HCT116 (cell line): Measurements from ENCODE around the gene TM9SF1. TPM values are rescaled to one million over a fixed set of nuclear protein-coding genes. Genes with fewer than 3 reads are reported as not detected.
A peak's percentile ranks its signal among the peaks of the same experiment; 100 is the strongest.

ENCODE experiments used
- ATAC-seq: fragments of 200-7000 bp; cut with Tn5 transposase; 2 replicates; pipeline ENCODE4 v1.9.1; 2020; ENCODE audit warnings: mild to moderate bottlenecking, moderate library complexity
- BruUV-seq: library from RNA; stranded (reverse); fragments of 400-500 nt; replicated peaks from 2 replicates; lab custom pipeline; 2021; lab: Mats Ljungman, UMichigan
- CTCF ChIA-PET: fragments of 300-600 bp; sonication (Branson Sonifier 250); formaldehyde crosslinking; loops from one replicate; lab custom pipeline; 2021; ENCODE audit warnings: antibody characterized with exemption; lab: Charles Lee
- POLR2A ChIA-PET: fragments of 300-600, 350-600 bp; sonication (Branson Sonifier 250); formaldehyde crosslinking; loops from one replicate; lab custom pipeline; 2021; ENCODE audit warnings: antibody characterized with exemption; lab: Charles Lee
- RAD21 ChIA-PET, 2 experiments: fragments of 300-600 bp; sonication (Branson Sonifier 250); formaldehyde crosslinking; loops; one replicate each; lab custom pipeline; 2023; ENCODE audit warnings: low total read pairs in 2 of 2; ENCODE audit not compliant: uncharacterized antibody in 2 of 2, unreplicated experiment in 2 of 2, low non-redundant PET in 1 of 2; lab: Charles Lee
- DNase-seq: peaks from one replicate; pipeline ENCODE4 v3.0.0-alpha.2; 2010; ENCODE audit warnings: low read depth, low spot score
- H2AFZ ChIP-seq: fragments of 200-600 bp; shearing (Covaris generic), sonication (generic); 2 replicates; pipeline ENCODE4 v1.6.1; 2017; ENCODE audit warnings: low read depth, mixed run types, mixed read lengths, antibody characterized with exemption, low read length; ENCODE audit not compliant: poor library complexity, severe bottlenecking
- H3K27ac ChIP-seq: 2 replicates; pipeline ENCODE4 v1.5.1; 2012; ENCODE audit warnings: low read depth, low read length
- H3K27me3 ChIP-seq: fragments of 200-600 bp; sonication (generic); 2 replicates; pipeline ENCODE4 v1.6.1; 2016; ENCODE audit warnings: mixed run types, low read length, mixed read lengths; ENCODE audit not compliant: insufficient read depth
- H3K36me3 ChIP-seq, 2 experiments: fragments of 200-500 bp in 1 of 2; fragments of 200-600 bp in 1 of 2; sonication (Bioruptor generic) in 1 of 2; sonication (generic) in 1 of 2; 2 replicates each; pipeline versions ENCODE4 v1.5.1 to v1.6.1; 2014 to 2016; ENCODE audit warnings: low read length in 2 of 2, inconsistent platforms in 1 of 2, mixed read lengths in 1 of 2, mixed run types in 1 of 2; ENCODE audit not compliant: insufficient read depth in 2 of 2, control insufficient read depth in 1 of 2
- H3K4me1 ChIP-seq, 2 experiments: fragments of 200-600 bp in 1 of 2; sonication (generic) in 1 of 2; 2 replicates each; pipeline versions ENCODE4 v1.5.1 to v1.6.1; 2012 to 2017; ENCODE audit warnings: low read length in 2 of 2, inconsistent platforms in 1 of 2, mild to moderate bottlenecking in 1 of 2, mixed read lengths in 1 of 2, mixed run types in 1 of 2, moderate library complexity in 1 of 2; ENCODE audit not compliant: insufficient read depth in 2 of 2, control insufficient read depth in 1 of 2
- H3K4me2 ChIP-seq: fragments of 200-600 bp; sonication (generic); 2 replicates; pipeline ENCODE4 v1.6.1; 2017; ENCODE audit warnings: mixed run types, low read length, mixed read lengths
- H3K4me3 ChIP-seq, 2 experiments: fragments of 200-600 bp in 1 of 2; sonication (generic) in 1 of 2; replicated peaks in 1 of 2; 2 replicates each; pipeline ENCODE4 v1.5.1; 2011 to 2016; ENCODE audit warnings: low read length in 2 of 2, control low read depth in 1 of 2, low read depth in 1 of 2, mild to moderate bottlenecking in 1 of 2, mixed read lengths in 1 of 2, mixed run types in 1 of 2
- H3K79me2 ChIP-seq: fragments of 200-600 bp; sonication (generic); 2 replicates; pipeline ENCODE4 v1.6.1; 2017; ENCODE audit warnings: mild to moderate bottlenecking, mixed run types, low read length, moderate library complexity, mixed read lengths; ENCODE audit not compliant: insufficient read depth
- H3K9ac ChIP-seq: fragments of 200-600 bp; sonication (generic); 2 replicates; pipeline ENCODE4 v1.6.1; 2016; ENCODE audit warnings: low read length, mixed read lengths
- H3K9me2 ChIP-seq: fragments of 200-600 bp; sonication (generic), shearing (Covaris generic); 2 replicates; pipeline ENCODE4 v1.6.1; 2017; ENCODE audit warnings: mixed run types, mild to moderate bottlenecking, moderate library complexity; ENCODE audit not compliant: insufficient read depth
- H3K9me3 ChIP-seq, 2 experiments: fragments of 200-500 bp in 1 of 2; fragments of 200-600 bp in 1 of 2; sonication (Bioruptor generic) in 1 of 2; sonication (generic) in 1 of 2; 2 replicates each; pipeline ENCODE4 v1.6.1; 2014 to 2017; ENCODE audit warnings: low read length in 2 of 2, mixed read lengths in 2 of 2, inconsistent platforms in 1 of 2, low read depth in 1 of 2, mild to moderate bottlenecking in 1 of 2, mixed run types in 1 of 2, moderate library complexity in 1 of 2; ENCODE audit not compliant: control insufficient read depth in 1 of 2, insufficient read depth in 1 of 2
- H4K20me1 ChIP-seq: fragments of 200-600 bp; sonication (generic), shearing (Covaris generic); 2 replicates; pipeline ENCODE4 v1.6.1; 2017; ENCODE audit warnings: mixed run types, mild to moderate bottlenecking, moderate library complexity; ENCODE audit not compliant: insufficient read depth
- CBX3 ChIP-seq: IDR thresholded peaks from 2 replicates; pipeline ENCODE4 v1.6.1; 2012; ENCODE audit warnings: low read depth
- EGR1 ChIP-seq: IDR thresholded peaks from 2 replicates; pipeline ENCODE4 v1.6.1; 2012; ENCODE audit warnings: low read depth
- EZH2phosphoT487 ChIP-seq: fragments of 200-600 bp; IDR thresholded peaks from 2 replicates; pipeline ENCODE4 v1.6.1; 2018; ENCODE audit warnings: antibody characterized with exemption, borderline replicate concordance
- RAD21 ChIP-seq: IDR thresholded peaks from 2 replicates; pipeline ENCODE4 v1.6.1; 2012; ENCODE audit warnings: low read depth, mild to moderate bottlenecking
- SIN3A ChIP-seq: IDR thresholded peaks from 2 replicates; pipeline ENCODE4 v1.6.1; 2012; ENCODE audit warnings: low read depth
- SP1 ChIP-seq: IDR thresholded peaks from 2 replicates; pipeline ENCODE4 v1.6.1; 2012; ENCODE audit warnings: low read depth
- SRF ChIP-seq: IDR thresholded peaks from 2 replicates; pipeline ENCODE4 v1.6.1; 2012; ENCODE audit warnings: low read depth
- YY1 ChIP-seq: IDR thresholded peaks from 2 replicates; pipeline ENCODE4 v1.6.1; 2011; ENCODE audit warnings: low read length, low read depth, moderate library complexity, mild to moderate bottlenecking; ENCODE audit not compliant: insufficient replicate concordance; ENCODE audit errors: extremely low read depth
- ZNF274 ChIP-seq: fragments of 200-500 bp; sonication (Bioruptor generic); IDR thresholded peaks from 2 replicates; pipeline ENCODE4 v1.6.1; 2014; ENCODE audit warnings: mild to moderate bottlenecking, low read depth, low read length, inconsistent platforms
- intact Hi-C: fragments of 100-400 bp; cut with micrococcal nuclease; formaldehyde crosslinking; loops from 2 replicates; pipeline ENCODE4 v1.10.0; 2022
- total RNA-seq: library from RNA; stranded (reverse); gene quantifications from one replicate; pipeline ENCODE4 v1.2.1, GENCODE V29; 2021; ENCODE audit not compliant: unreplicated experiment
- TF ChIP-seq, protein P1 (sequence below): IDR thresholded peaks from 2 replicates; pipeline ENCODE4 v1.6.1; 2012; ENCODE audit warnings: low read depth

TM9SF1 gene
- total RNA-seq, 1 experiment from 2014 or later = 35.2 TPM

- no peak for TF ChIP-seq EZH2phosphoT487
- peak; percentile 79 for TF ChIP-seq SP1
- TF ChIP-seq EGR1 = peak; percentile 60
- peak; percentile 87 for TF ChIP-seq SRF
- TF ChIP-seq RAD21 = no peak
- no peak for TF ChIP-seq ZNF274
Measured at GRCh38 chr14:24188251-24189058, 6.8 kb downstream of the TM9SF1 start, which contains the start of gene IPO4 (continued).

DNA sequence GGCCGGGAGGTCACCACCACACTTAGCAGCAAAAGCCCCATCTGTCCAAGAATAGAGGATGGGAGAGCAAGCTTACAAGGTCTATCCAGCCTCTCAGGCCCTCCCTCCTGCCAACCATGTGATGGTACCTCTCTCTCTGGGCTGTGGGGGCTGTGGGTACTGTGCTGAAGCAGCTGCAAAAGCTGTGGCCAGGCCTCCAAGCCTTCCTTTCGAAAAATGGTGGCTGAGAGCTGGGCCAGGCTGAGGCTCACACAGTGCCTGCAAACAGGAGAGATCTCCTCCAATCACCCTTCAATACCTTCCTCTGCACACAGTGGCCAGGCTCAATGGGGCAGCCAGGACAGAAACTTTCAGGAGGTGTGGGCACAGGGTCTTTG, 7.7 kb downstream of the TM9SF1 start:
- Histone ChIP-seq H3K4me2 (peak overlapping the region; percentile 91), H3K36me3 (peaks cover 36 to 39% of the 10 kb centered on the region in 2 experiments; a peak in 3 of 4 replicates), H3K27me3 (no peaks in the 10 kb centered on the region), H3K9me2 (no peaks in the 10 kb centered on the region), H3K4me1 (peaks cover 16 to 17% of the 10 kb centered on the region in 2 experiments), H4K20me1 (no peaks in the 10 kb centered on the region), H2AFZ (no peak overlapping the region), H3K9ac (peak overlapping the region; percentile 77), H3K4me3 (peak overlapping the region; percentile 89 to 94), H3K27ac (peak overlapping the region; percentile 98), H3K79me2 (peaks cover 44% of the 10 kb centered on the region), H3K9me3 (no peaks in the 10 kb centered on the region)
- ATAC-seq (no peak), DNase-seq (no peak)
- TF ChIP-seq SIN3A (no peak), YY1 (no peak), EZH2phosphoT487 (no peak), CBX3 (no peak)
- TF ChIP-seq, protein P1, sequence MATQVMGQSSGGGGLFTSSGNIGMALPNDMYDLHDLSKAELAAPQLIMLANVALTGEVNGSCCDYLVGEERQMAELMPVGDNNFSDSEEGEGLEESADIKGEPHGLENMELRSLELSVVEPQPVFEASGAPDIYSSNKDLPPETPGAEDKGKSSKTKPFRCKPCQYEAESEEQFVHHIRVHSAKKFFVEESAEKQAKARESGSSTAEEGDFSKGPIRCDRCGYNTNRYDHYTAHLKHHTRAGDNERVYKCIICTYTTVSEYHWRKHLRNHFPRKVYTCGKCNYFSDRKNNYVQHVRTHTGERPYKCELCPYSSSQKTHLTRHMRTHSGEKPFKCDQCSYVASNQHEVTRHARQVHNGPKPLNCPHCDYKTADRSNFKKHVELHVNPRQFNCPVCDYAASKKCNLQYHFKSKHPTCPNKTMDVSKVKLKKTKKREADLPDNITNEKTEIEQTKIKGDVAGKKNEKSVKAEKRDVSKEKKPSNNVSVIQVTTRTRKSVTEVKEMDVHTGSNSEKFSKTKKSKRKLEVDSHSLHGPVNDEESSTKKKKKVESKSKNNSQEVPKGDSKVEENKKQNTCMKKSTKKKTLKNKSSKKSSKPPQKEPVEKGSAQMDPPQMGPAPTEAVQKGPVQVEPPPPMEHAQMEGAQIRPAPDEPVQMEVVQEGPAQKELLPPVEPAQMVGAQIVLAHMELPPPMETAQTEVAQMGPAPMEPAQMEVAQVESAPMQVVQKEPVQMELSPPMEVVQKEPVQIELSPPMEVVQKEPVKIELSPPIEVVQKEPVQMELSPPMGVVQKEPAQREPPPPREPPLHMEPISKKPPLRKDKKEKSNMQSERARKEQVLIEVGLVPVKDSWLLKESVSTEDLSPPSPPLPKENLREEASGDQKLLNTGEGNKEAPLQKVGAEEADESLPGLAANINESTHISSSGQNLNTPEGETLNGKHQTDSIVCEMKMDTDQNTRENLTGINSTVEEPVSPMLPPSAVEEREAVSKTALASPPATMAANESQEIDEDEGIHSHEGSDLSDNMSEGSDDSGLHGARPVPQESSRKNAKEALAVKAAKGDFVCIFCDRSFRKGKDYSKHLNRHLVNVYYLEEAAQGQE = no peak
- intact Hi-C loops = no loop called here
- no TSS peak for BruUV-seq
- ChIA-PET CTCF (interaction anchor here (1.5 kb wide), 1 partner anchor 244 kb away, joined by 3 read pairs; no protein-coding TSS in a partner anchor), POLR2A (interaction anchor here (1.4 kb wide), 1 partner anchor 41 kb away, joined by 3 read pairs; the partner anchor contains the start of genes PSME2 and RNF31), RAD21 (no interaction called here)
